H9 (cell line): ENCODE data around the gene ZC3H15. TPM values are rescaled to one million over a fixed set of nuclear protein-coding genes. Genes with fewer than 3 reads are reported as not detected.

Experiments
- DNase-seq: peaks from one replicate; pipeline ENCODE4 v3.0.0-alpha.2; 2017
- H2AFZ ChIP-seq: one replicate; pipeline ENCODE4 v1.6.1; 2013; ENCODE audit warnings: mild to moderate bottlenecking, low read length, control low read depth, moderate library complexity
- H2AK5ac ChIP-seq: 2 replicates; pipeline ENCODE4 v1.6.1; 2013; ENCODE audit warnings: low read length, control low read depth, mixed read lengths; ENCODE audit not compliant: insufficient read length
- H2BK120ac ChIP-seq: one replicate; pipeline ENCODE4 v1.6.1; 2013; ENCODE audit warnings: low read depth, mild to moderate bottlenecking, low read length, control low read depth, inconsistent platforms; ENCODE audit not compliant: poor library complexity, severe bottlenecking
- H2BK12ac ChIP-seq: 2 replicates; pipeline ENCODE4 v1.6.1; 2013; ENCODE audit warnings: low read length, control low read depth, mixed read lengths, low read depth; ENCODE audit not compliant: insufficient read length
- H2BK15ac ChIP-seq: 2 replicates; pipeline ENCODE4 v1.6.1; 2013; ENCODE audit warnings: low read depth, low read length, control low read depth
- H2BK20ac ChIP-seq: one replicate; pipeline ENCODE4 v1.6.1; 2013; ENCODE audit warnings: low read depth, mild to moderate bottlenecking, low read length, control low read depth, inconsistent platforms; ENCODE audit not compliant: poor library complexity, severe bottlenecking
- H2BK5ac ChIP-seq: 2 replicates; pipeline ENCODE4 v1.6.1; 2013; ENCODE audit warnings: low read length, control low read depth, mixed read lengths; ENCODE audit not compliant: insufficient read length
- H3K14ac ChIP-seq: 2 replicates; pipeline ENCODE4 v1.6.1; 2013; ENCODE audit warnings: low read length, control low read depth; ENCODE audit not compliant: insufficient read depth
- H3K18ac ChIP-seq: 2 replicates; pipeline ENCODE4 v1.6.1; 2013; ENCODE audit warnings: low read depth, mild to moderate bottlenecking, mixed read lengths, low read length, control low read depth; ENCODE audit not compliant: insufficient read length
- H3K23ac ChIP-seq: 2 replicates; pipeline ENCODE4 v1.6.1; 2013; ENCODE audit warnings: low read length, control low read depth, mixed read lengths, low read depth; ENCODE audit not compliant: insufficient read length
- H3K23me2 ChIP-seq: 2 replicates; pipeline ENCODE4 v1.6.1; 2013; ENCODE audit warnings: low read depth, mild to moderate bottlenecking, mixed read lengths, low read length, control low read depth; ENCODE audit not compliant: insufficient read length, poor library complexity, severe bottlenecking
- H3K27ac ChIP-seq: 2 replicates; pipeline ENCODE4 v1.5.1; 2013; ENCODE audit warnings: low read length, control low read depth, mixed read lengths, low read depth; ENCODE audit not compliant: insufficient read length
- H3K27me3 ChIP-seq: 2 replicates; pipeline ENCODE4 v1.6.1; 2013; ENCODE audit warnings: low read length, control low read depth, inconsistent platforms; ENCODE audit not compliant: insufficient read depth
- H3K4ac ChIP-seq: 2 replicates; pipeline ENCODE4 v1.6.1; 2013; ENCODE audit warnings: low read depth, mild to moderate bottlenecking, control low read depth, inconsistent platforms, low read length, moderate library complexity
- H3K4me1 ChIP-seq: 2 replicates; pipeline ENCODE4 v1.6.1; 2013; ENCODE audit warnings: low read length, control low read depth, inconsistent platforms; ENCODE audit not compliant: insufficient read depth
- H3K4me2 ChIP-seq: 2 replicates; pipeline ENCODE4 v1.6.1; 2013; ENCODE audit warnings: low read length, control low read depth, mixed read lengths; ENCODE audit not compliant: insufficient read length, insufficient read depth
- H3K56ac ChIP-seq: 2 replicates; pipeline ENCODE4 v1.6.1; 2013; ENCODE audit warnings: low read depth, mild to moderate bottlenecking, mixed read lengths, low read length, control low read depth; ENCODE audit not compliant: insufficient read length
- H3K79me1 ChIP-seq: 2 replicates; pipeline ENCODE4 v1.6.1; 2013; ENCODE audit warnings: low read depth, mild to moderate bottlenecking, moderate library complexity, low read length, control low read depth, inconsistent platforms; ENCODE audit not compliant: insufficient read depth, poor library complexity, severe bottlenecking
- H3K79me2 ChIP-seq: 2 replicates; pipeline ENCODE4 v1.6.1; 2013; ENCODE audit warnings: low read length, control low read depth, inconsistent platforms; ENCODE audit not compliant: insufficient read depth
- H3K9ac ChIP-seq: 2 replicates; pipeline ENCODE4 v1.6.1; 2013; ENCODE audit warnings: low read length, control low read depth, mixed read lengths; ENCODE audit not compliant: insufficient read length; ENCODE audit errors: extremely low read depth
- H3K9me3 ChIP-seq: one replicate; pipeline ENCODE4 v1.6.1; 2013; ENCODE audit warnings: low read depth, low read length, inconsistent platforms; ENCODE audit not compliant: control insufficient read depth
- H3T11ph ChIP-seq: one replicate; pipeline ENCODE4 v1.6.1; 2013; ENCODE audit warnings: mild to moderate bottlenecking, low read length, control low read depth, inconsistent platforms
- H4K20me1 ChIP-seq: one replicate; pipeline ENCODE4 v1.6.1; 2013; ENCODE audit not compliant: control insufficient read depth, insufficient read length, insufficient read depth
- H4K5ac ChIP-seq: 2 replicates; pipeline ENCODE4 v1.6.1; 2013; ENCODE audit warnings: low read depth, mild to moderate bottlenecking, mixed read lengths, low read length, control low read depth; ENCODE audit not compliant: insufficient read length
- H4K8ac ChIP-seq: replicated peaks from 2 replicates; pipeline ENCODE4 v1.6.1; 2013; ENCODE audit warnings: low read length, control low read depth, mixed read lengths, low read depth; ENCODE audit not compliant: insufficient read length
- H4K91ac ChIP-seq: 2 replicates; pipeline ENCODE4 v1.6.1; 2013; ENCODE audit warnings: low read depth, mild to moderate bottlenecking, moderate library complexity, mixed read lengths, low read length, control low read depth; ENCODE audit not compliant: insufficient read length
- H3K27ac Mint-ChIP-seq, 3 experiments: 2 replicates in 2 of 3; 3 replicates in 1 of 3; pipeline ENCODE4 v1.8.0; 2020 to 2021; ENCODE audit warnings: mixed read lengths in 3 of 3, mild to moderate bottlenecking in 1 of 3, moderate library complexity in 1 of 3
- H3K27me3 Mint-ChIP-seq: 2 replicates; pipeline ENCODE4 v1.8.0; 2021; ENCODE audit warnings: low read depth, mild to moderate bottlenecking, moderate library complexity, mixed read lengths
- H3K36me3 Mint-ChIP-seq, 3 experiments: 2 replicates in 2 of 3; 3 replicates in 1 of 3; pipeline ENCODE4 v1.8.0; 2020 to 2021; ENCODE audit warnings: low read depth in 3 of 3, mixed read lengths in 3 of 3; ENCODE audit not compliant: insufficient read depth in 1 of 3
- H3K4me1 Mint-ChIP-seq, 2 experiments: 2 replicates each; pipeline ENCODE4 v1.8.0; 2020; ENCODE audit warnings: mixed read lengths in 2 of 2
- H3K4me3 Mint-ChIP-seq, 2 experiments: 2 replicates in 1 of 2; 3 replicates in 1 of 2; pipeline ENCODE4 v1.8.0; 2020 to 2021; ENCODE audit warnings: mild to moderate bottlenecking in 2 of 2, mixed read lengths in 2 of 2, moderate library complexity in 1 of 2
- H3K9me3 Mint-ChIP-seq, 2 experiments: 2 replicates in 1 of 2; 3 replicates in 1 of 2; pipeline ENCODE4 v1.8.0; 2020; ENCODE audit warnings: mild to moderate bottlenecking in 2 of 2, mixed read lengths in 2 of 2, moderate library complexity in 1 of 2
- CTCF ChIP-seq: fragments of 200-600 bp; sonication (generic); conservative IDR thresholded peaks from 3 replicates; pipeline ENCODE4 v1.8.0; 2021; ENCODE audit warnings: antibody characterized with exemption, mild to moderate bottlenecking
- WGBS: extraction: QIAGEN DNeasy Blood & Tissue Kit; methylation state at CpG from one replicate; pipeline ENCODE4 v1.1.7; 2013; ENCODE audit warnings: missing lambda C conversion rate, low lambda C conversion rate, mixed read lengths; ENCODE audit not compliant: insufficient read length; ENCODE audit errors: extremely low coverage; 5-methylcytosine and 5-hydroxymethylcytosine counted together
- total RNA-seq: library from RNA; stranded (reverse); gene quantifications from 2 replicates; pipeline ENCODE4 v1.2.1, GENCODE V29; 2021

The ZC3H15 gene
- total RNA-seq, 1 experiment from 2014 or later: 71.3 TPM

GRCh38 chr2:186508263-186508662 is 22.2 kb downstream of the ZC3H15 start:
- Mint-ChIP-seq H3K27me3 (no peaks in the 10 kb centered on the region), H3K4me1 (no peaks in the 10 kb centered on the region), H3K36me3 (peaks cover 32 to 61% (median 43%) of the 10 kb centered on the region in 3 experiments), H3K4me3 (no peak overlapping the region), H3K27ac (no peak overlapping the region), H3K9me3 (no peaks in the 10 kb centered on the region)
- no peak overlapping the region for H3K56ac ChIP-seq
- no peaks in the 10 kb centered on the region for H4K20me1 ChIP-seq
- H3K9me3 ChIP-seq: no peaks in the 10 kb centered on the region
- H3K79me1 ChIP-seq: no peaks in the 10 kb centered on the region
- H3K23me2 ChIP-seq: no peaks in the 10 kb centered on the region
- no peak for DNase-seq
- H3K27me3 ChIP-seq: no peaks in the 10 kb centered on the region
- H3K14ac ChIP-seq: no peak overlapping the region
- no peak overlapping the region for H2BK5ac ChIP-seq
- no peak overlapping the region for H2AFZ ChIP-seq
- no peak overlapping the region for H3T11ph ChIP-seq
- H3K4me2 ChIP-seq: no peak overlapping the region
- H3K4ac ChIP-seq: no peak overlapping the region
- H4K91ac ChIP-seq: no peak overlapping the region
- no peaks in the 10 kb centered on the region for H3K79me2 ChIP-seq
- no peak overlapping the region for H3K9ac ChIP-seq
- H3K4me1 ChIP-seq: no peaks in the 10 kb centered on the region
- no peak overlapping the region for H2BK12ac ChIP-seq
- WGBS: no CpG with 5 or more reads among the region's 3 CpGs
- H3K18ac ChIP-seq: no peak overlapping the region
- H2AK5ac ChIP-seq: no peak overlapping the region
- no peak overlapping the region for H2BK120ac ChIP-seq
- no peak overlapping the region for H2BK15ac ChIP-seq
- TF ChIP-seq CTCF: no peak
- no peak overlapping the region for H3K23ac ChIP-seq
- H3K27ac ChIP-seq: no peak overlapping the region
- no peak overlapping the region for H2BK20ac ChIP-seq
- no peak overlapping the region for H4K8ac ChIP-seq
- H4K5ac ChIP-seq: no peak overlapping the region
